NB4 (cell line): Measurements from ENCODE around the gene LENEP.
A peak's percentile ranks its signal among the peaks of the same experiment; 100 is the strongest.

ENCODE experiments used
- DNase-seq: peaks from one replicate; pipeline ENCODE4 v3.0.0; 2010; ENCODE audit warnings: low read depth
- H3K4me3 ChIP-seq: one replicate; pipeline ENCODE4 v1.5.1; 2011; ENCODE audit warnings: mild to moderate bottlenecking, low read depth, low read length, moderate library complexity
- CTCF ChIP-seq: IDR thresholded peaks from one replicate; pipeline ENCODE4 v1.5.1; 2012; ENCODE audit warnings: low read depth, low read length
- MAX ChIP-seq: IDR thresholded peaks from 2 replicates; pipeline ENCODE4 v1.6.1; 2011; ENCODE audit warnings: low read depth, low read length
- MYC ChIP-seq: IDR thresholded peaks from 2 replicates; pipeline ENCODE4 v1.6.1; 2011; ENCODE audit warnings: low read depth, low read length
- POLR2A ChIP-seq: IDR thresholded peaks from 2 replicates; pipeline ENCODE4 v1.6.1; 2011; ENCODE audit warnings: mild to moderate bottlenecking; ENCODE audit not compliant: insufficient read length; ENCODE audit errors: extremely low read depth

The LENEP gene

GRCh38 chr1:154955039-154955717, 38.2 kb upstream of the LENEP start:
- DNase-seq: peak; percentile 27
- TF ChIP-seq MYC (no peak), MAX (no peak), CTCF (no peak), POLR2A (no peak)
- H3K4me3 ChIP-seq: peak overlapping the region; percentile 79

GRCh38 chr1:154955718-154956543, 37.5 kb upstream of the LENEP start, which contains the start of gene PBXIP1:
TSS of gene PBXIP1 (minus strand) at chr1:154956099. CDS start at chr1:154953721, 2,378 bp downstream.
- TF ChIP-seq MYC (no peak), POLR2A (peak; percentile 47), MAX (no peak; the same call in 1 of the 2 replicates), CTCF (peak; percentile 48)
- peak within 1 kb of the TSS; percentile 79 for H3K4me3 ChIP-seq
- peak; percentile 90 for DNase-seq

GRCh38 chr1:154956544-154956941, 36.8 kb upstream of the LENEP start:
- TF ChIP-seq POLR2A: no peak
- TF ChIP-seq MYC: no peak
- no peak for TF ChIP-seq MAX
- TF ChIP-seq CTCF: no peak
- H3K4me3 ChIP-seq: peak overlapping the region; percentile 79
- DNase-seq: no peak

GRCh38 chr1:154957091-154957657, 36.2 kb upstream of the LENEP start:
- no peak for DNase-seq
- H3K4me3 ChIP-seq: no peak overlapping the region
- TF ChIP-seq POLR2A: no peak
- no peak for TF ChIP-seq CTCF
- TF ChIP-seq MAX: no peak
- TF ChIP-seq MYC: no peak

- DNase-seq: no peak
- H3K4me3 ChIP-seq: no peak overlapping the region
- TF ChIP-seq MAX (no peak), CTCF (no peak), MYC (no peak), POLR2A (no peak)
Observed at GRCh38 chr1:154958036-154958435, 35.4 kb upstream of the LENEP start.
